ENCODE results near the gene GYS2. TPM values are rescaled to one million over a fixed set of nuclear protein-coding genes. Genes with fewer than 3 reads are reported as not detected.

Gene GYS2
- total RNA-seq, 1 donor from 2014 or later = not detected

GRCh38 chr12:21502164-21502496 lies 102.5 kb downstream of the GYS2 start:
- peak overlapping the region; percentile 98 for H3K4me3 ChIP-seq (ENCODE audit: low read depth, low read length)
- TF ChIP-seq CTCF (conservative IDR thresholded peaks at IDR 0.05; ENCODE audit: low read depth, low read length) = no peak
- no peak for DNase-seq (ENCODE audit: low read depth)

DNA sequence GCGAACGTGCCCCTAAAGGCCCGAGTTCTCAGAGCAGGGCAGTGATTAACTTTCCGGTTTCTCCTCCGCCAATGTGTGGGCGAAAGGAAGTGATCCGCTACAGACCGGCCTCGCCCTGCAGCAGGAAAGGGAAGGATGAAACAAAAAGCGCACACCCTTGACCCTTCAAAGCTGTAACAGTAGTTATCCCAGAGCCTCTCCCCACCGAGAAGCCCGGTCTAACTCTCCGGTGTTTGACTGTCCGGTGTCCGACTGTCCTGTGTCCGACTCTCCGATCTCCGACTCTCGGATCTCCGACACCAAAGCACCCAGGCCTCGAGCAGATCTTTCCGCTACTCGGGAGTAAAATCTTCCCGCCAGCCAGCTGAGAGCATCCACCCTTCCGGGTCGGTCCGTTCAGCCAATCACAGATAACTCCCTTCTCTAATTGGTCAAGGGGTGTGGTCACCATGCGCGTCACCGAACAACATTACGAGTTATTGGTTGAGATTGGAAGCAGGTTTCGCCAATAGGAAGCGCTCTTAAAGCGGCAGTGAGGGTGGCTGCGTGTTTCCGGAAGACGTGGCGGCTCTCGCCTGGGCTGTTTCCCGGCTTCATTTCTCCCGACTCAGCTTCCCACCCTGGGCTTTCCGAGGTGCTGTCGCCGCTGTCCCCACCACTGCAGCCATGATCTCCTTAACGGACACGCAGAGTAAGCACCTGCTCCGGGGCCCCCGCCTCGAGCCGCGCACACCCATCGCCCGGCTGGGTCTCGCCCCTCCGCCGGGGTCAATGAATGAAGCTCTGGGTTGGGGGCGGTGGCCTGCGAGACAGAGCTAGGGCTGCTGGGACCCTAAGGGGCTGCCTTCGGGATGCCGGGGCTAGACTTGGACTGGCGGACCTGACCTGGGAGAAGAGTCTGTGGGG lies 103.1 kb downstream of the GYS2 start, which contains the start of the genes GOLT1B and RECQL:
Gene GOLT1B, plus strand, starts transcription at position 532 of the 906 bp plus-strand sequence. Its CDS starts 135 bp downstream, at position 667.
Gene RECQL, minus strand, starts transcription at position 378 of the 906 bp plus-strand sequence. CDS start 2,065 bp downstream, outside the sequence.
- peak; percentile 91 for DNase-seq (ENCODE audit: low read depth)
- peak within 1 kb of the TSS; percentile 98 for H3K4me3 ChIP-seq (ENCODE audit: low read depth, low read length)
- TF ChIP-seq CTCF (conservative IDR thresholded peaks at IDR 0.05; ENCODE audit: low read depth, low read length) = no peak

- peak overlapping the region; percentile 98 for H3K4me3 ChIP-seq (ENCODE audit: low read depth, low read length)
- TF ChIP-seq CTCF (conservative IDR thresholded peaks at IDR 0.05; ENCODE audit: low read depth, low read length) = no peak
- no peak for DNase-seq (ENCODE audit: low read depth)
Measured at GRCh38 chr12:21500786-21501257, 103.8 kb downstream of the GYS2 start.

DNA sequence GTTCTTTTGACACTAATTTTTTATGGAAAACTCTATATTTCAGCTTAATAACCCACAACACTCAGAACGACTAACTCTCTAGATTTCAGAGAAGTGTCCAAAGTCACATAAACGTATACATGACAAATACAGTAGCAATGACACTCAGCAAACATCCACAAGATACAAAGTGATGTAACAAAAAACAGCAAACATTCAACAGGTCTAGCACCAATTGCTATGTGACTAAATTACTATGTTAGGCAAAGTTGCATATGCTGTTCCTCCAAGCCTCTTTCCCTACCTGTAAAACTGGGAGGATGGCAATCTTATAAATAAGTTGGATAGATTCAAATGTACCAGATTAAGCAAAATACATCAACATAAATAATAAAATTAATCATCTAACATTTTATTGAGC lies 104.9 kb downstream of the GYS2 start:
- no peak for TF ChIP-seq CTCF (conservative IDR thresholded peaks at IDR 0.05; ENCODE audit: low read depth, low read length)
- peak overlapping the region; percentile 98 for H3K4me3 ChIP-seq (ENCODE audit: low read depth, low read length)
- no peak for DNase-seq (ENCODE audit: low read depth)

Other genes with a start within 250 kb of the GYS2 start
- gene IAPP, start 231.9 kb downstream of the GYS2 start, total RNA-seq = not detected in 2 replicates
- 10.1 and 11.1 TPM in 2 replicates for gene PYROXD1, start 167.2 kb downstream of the GYS2 start, total RNA-seq
- gene RECQL, start 103.2 kb downstream of the GYS2 start, total RNA-seq = 32.5 and 40.4 TPM in 2 replicates
- gene GOLT1B, start 103.1 kb downstream of the GYS2 start, total RNA-seq = 31.1 and 40.0 TPM in 2 replicates
- 2.1 and 3.1 TPM in 2 replicates for gene SPX, start 78.6 kb downstream of the GYS2 start, total RNA-seq
- gene LDHB, start 53.0 kb upstream of the GYS2 start, total RNA-seq = 1,091 and 1,244 TPM in 2 replicates
- 0.06 TPM in 1 of 2 replicates, not detected in the other for gene KCNJ8, start 169.9 kb upstream of the GYS2 start, total RNA-seq

Measured in epithelial cell of proximal tubule (primary cell).